Neural crest cell (in vitro differentiated cells): Measurements from ENCODE around the gene TMEM181. TPM values are rescaled to one million over a fixed set of nuclear protein-coding genes. Genes with fewer than 3 reads are reported as not detected.
"Not testable (repeated sequence)": the region's sequence is repeated elsewhere in the genome, so short reads cannot be mapped to it uniquely, and the experiment has no call there.

Experiments used
- DNase-seq: peaks from one replicate; pipeline ENCODE4 v3.0.0; 2021; ENCODE audit warnings: low read depth, mixed read lengths, low spot score
- H3K27ac Mint-ChIP-seq: one replicate; pipeline ENCODE4 v1.8.0; 2021; ENCODE audit warnings: mild to moderate bottlenecking, mixed read lengths; ENCODE audit not compliant: unreplicated experiment
- H3K27me3 Mint-ChIP-seq: 2 replicates; pipeline ENCODE4 v1.8.0; 2021; ENCODE audit warnings: low read depth, mild to moderate bottlenecking, mixed read lengths
- H3K36me3 Mint-ChIP-seq: 2 replicates; pipeline ENCODE4 v1.8.0; 2021; ENCODE audit warnings: low read depth, mild to moderate bottlenecking, mixed read lengths
- H3K4me1 Mint-ChIP-seq: 2 replicates; pipeline ENCODE4 v1.8.0; 2021; ENCODE audit warnings: mixed read lengths
- H3K4me3 Mint-ChIP-seq: one replicate; pipeline ENCODE4 v1.8.0; 2021; ENCODE audit warnings: mild to moderate bottlenecking, mixed read lengths
- H3K9me3 Mint-ChIP-seq: 2 replicates; pipeline ENCODE4 v1.8.0; 2021; ENCODE audit warnings: mixed read lengths
- CTCF ChIP-seq: fragments of 200-600 bp; sonication (generic); conservative IDR thresholded peaks from 2 replicates; pipeline ENCODE4 v1.5.0; 2021; ENCODE audit warnings: antibody characterized with exemption, mild to moderate bottlenecking
- total RNA-seq: library from RNA; stranded (reverse); gene quantifications from 2 replicates; pipeline ENCODE4 v1.2.1, GENCODE V29; 2021

TMEM181 gene
- total RNA-seq, 1 donor from 2014 or later = 23.9 TPM

DNA sequence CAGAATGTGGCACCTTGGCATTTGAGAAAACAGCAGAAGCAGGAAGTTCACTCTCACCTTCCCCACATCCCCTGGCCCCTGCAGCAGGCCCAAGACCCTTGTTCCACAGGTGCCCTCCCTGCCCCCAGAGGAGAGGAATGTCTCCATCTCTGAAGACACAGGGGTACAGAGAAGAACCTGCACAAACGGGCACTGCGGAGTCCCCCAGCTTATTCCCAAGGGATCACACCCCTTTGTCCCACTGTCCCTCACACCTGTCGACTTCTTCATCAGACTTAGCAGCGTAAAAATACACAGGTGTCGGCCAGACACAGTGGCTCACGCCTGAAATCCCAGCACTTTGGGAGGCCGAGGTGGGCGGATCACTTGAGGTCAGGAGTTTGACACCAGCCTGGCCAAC lies 42.9 kb upstream of the TMEM181 start:
- no peak for DNase-seq
- Mint-ChIP-seq H3K4me1 (peaks cover 14% of the 10 kb centered on the region), H3K27me3 (peaks cover 10% of the 10 kb centered on the region), H3K36me3 (peaks cover 7% of the 10 kb centered on the region), H3K27ac (no peak overlapping the region), H3K9me3 (no peaks in the 10 kb centered on the region), H3K4me3 (no peak overlapping the region)
- TF ChIP-seq CTCF = no peak

- Mint-ChIP-seq H3K27ac (no peak overlapping the region), H3K4me3 (peak overlapping the region; percentile 15), H3K9me3 (no peaks in the 10 kb centered on the region), H3K27me3 (peaks cover 10% of the 10 kb centered on the region), H3K4me1 (peaks cover 14% of the 10 kb centered on the region), H3K36me3 (peaks cover 7% of the 10 kb centered on the region)
- no peak for TF ChIP-seq CTCF
- no peak for DNase-seq
Measured at GRCh38 chr6:158517581-158517980, 42.3 kb upstream of the TMEM181 start.

GRCh38 chr6:158518191-158519127 lies 41.4 kb upstream of the TMEM181 start:
- DNase-seq = peak; percentile 30
- Mint-ChIP-seq H3K4me1 (peaks cover 14% of the 10 kb centered on the region), H3K9me3 (peaks cover 1% of the 10 kb centered on the region), H3K27ac (no peak overlapping the region), H3K27me3 (peaks cover 10% of the 10 kb centered on the region), H3K4me3 (peak overlapping the region; percentile 68), H3K36me3 (peaks cover 7% of the 10 kb centered on the region)
- peak; percentile 60 for TF ChIP-seq CTCF

- Mint-ChIP-seq H3K9me3 (peaks cover 5% of the 10 kb centered on the region), H3K27me3 (peaks cover 10% of the 10 kb centered on the region), H3K36me3 (peaks cover 8% of the 10 kb centered on the region), H3K4me3 (no peak overlapping the region), H3K27ac (no peak overlapping the region), H3K4me1 (peaks cover 14% of the 10 kb centered on the region)
- no peak for DNase-seq
- no peak for TF ChIP-seq CTCF
Measured at GRCh38 chr6:158519300-158519699, 40.6 kb upstream of the TMEM181 start.

DNA sequence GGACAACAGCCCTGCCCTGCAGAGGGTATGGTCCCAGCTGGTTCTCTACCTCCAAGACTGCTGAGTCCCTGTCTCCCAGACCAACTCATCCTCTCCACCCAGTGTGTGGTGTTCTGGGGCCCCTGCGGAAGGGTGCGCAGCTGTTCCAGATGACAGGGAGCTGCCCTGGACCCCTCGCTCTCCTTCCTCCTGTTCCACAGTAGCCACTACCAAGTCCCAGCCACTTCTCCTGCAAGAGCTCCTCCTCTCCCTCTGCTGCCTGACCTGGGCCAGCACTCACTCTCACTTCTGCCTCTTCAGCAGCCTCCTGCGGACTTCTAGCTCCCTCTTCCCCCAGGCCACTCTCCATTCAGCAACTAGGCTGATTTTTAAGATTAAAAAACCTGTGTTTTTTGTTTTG lies 40.1 kb upstream of the TMEM181 start:
- H3K4me3 Mint-ChIP-seq = no peak overlapping the region
- peaks cover 6% of the 10 kb centered on the region for H3K9me3 Mint-ChIP-seq
- peaks cover 14% of the 10 kb centered on the region for H3K4me1 Mint-ChIP-seq
- H3K27ac Mint-ChIP-seq = no peak overlapping the region
- no peak for DNase-seq
- H3K36me3 Mint-ChIP-seq = peaks cover 5% of the 10 kb centered on the region
- H3K27me3 Mint-ChIP-seq = peaks cover 10% of the 10 kb centered on the region
- TF ChIP-seq CTCF = no peak

GRCh38 chr6:158520975-158521374 lies 38.9 kb upstream of the TMEM181 start:
- H3K9me3 Mint-ChIP-seq = peaks cover 10% of the 10 kb centered on the region

More at GRCh38 chr6:158520975-158521374, 38.9 kb upstream of the TMEM181 start:
- peaks cover 14% of the 10 kb centered on the region for H3K4me1 Mint-ChIP-seq
- not testable (repeated sequence) for DNase-seq, H3K27ac Mint-ChIP-seq, H3K4me3 Mint-ChIP-seq, H3K36me3 Mint-ChIP-seq, H3K27me3 Mint-ChIP-seq
